Measurements from ENCODE around the gene PAFAH1B2.

The PAFAH1B2 gene

DNA sequence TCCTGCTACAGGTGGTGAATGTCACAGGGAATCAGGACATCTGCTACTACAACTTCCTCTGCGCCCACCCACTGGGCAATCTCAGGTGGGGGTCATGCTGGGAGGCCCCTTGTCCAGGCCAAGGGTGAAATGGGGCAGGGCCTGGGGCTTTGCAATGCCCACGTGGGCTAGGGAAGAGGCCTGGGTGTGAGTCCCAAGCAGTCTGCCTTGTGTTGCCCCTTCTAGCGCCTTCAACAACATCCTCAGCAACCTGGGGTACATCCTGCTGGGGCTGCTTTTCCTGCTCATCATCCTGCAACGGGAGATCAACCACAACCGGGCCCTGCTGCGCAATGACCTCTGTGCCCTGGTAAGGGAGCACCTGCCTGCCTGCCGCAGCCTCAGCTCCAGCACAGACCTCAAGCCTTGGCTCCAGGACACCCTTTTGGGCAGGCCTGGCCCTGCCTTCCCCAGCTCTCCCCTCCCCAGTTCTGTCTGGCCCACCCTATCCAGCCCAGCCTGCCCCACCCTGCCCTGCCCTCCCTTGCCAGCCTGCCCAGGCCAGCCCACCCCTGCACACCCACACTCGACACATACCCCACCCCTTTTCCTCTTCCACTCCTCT, 46.0 kb downstream of the PAFAH1B2 start:
- DNase-seq = no peak

DNA sequence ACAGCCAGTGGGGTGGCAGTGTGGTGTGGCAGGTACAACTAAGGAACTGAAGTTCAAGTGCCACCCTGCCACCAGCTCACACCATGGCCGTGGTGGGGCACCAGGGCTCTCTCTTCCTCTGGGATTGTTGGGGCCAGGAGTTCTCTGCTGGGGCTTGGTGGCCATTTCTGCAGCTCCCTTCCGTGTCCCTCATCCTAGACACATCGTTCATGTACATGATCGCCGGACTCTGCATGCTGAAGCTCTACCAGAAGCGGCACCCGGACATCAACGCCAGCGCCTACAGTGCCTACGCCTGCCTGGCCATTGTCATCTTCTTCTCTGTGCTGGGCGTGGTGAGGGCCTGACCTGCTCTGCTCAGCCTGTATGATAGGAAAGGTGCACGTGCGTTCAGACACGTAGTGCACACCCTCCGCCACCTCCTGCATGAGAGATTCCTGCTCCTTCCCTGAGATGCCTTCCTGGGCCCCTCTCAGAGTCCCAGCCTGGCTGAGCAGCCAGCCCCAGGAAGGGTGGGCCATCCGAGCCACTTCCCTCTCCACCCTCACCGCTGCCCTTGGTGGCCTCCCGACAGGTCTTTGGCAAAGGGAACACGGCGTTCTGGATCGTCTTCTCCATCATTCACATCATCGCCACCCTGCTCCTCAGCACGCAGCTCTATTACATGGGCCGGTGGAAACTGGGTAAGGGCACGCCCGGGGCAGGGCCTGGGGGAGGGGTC, 47.8 kb downstream of the PAFAH1B2 start:
- DNase-seq = no peak

DNA sequence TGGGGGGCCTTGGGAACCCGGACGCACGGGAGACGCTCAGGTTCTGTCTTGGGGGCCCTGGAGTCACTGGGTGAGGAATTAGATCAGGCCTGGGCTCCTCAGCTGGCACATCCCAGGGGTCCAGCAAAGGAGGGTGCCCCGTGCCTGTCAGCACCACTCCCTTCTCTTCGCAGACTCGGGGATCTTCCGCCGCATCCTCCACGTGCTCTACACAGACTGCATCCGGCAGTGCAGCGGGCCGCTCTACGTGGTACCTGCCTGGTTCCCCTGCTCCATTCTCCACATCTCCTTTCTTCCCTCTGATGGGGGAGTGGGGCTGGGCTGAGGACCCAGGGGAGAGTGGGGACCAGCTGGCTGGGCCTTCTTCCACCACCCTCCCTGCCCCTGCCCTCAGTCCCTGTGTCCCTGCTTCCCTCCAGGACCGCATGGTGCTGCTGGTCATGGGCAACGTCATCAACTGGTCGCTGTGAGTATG, 48.4 kb downstream of the PAFAH1B2 start:
- DNase-seq = no peak

DNA sequence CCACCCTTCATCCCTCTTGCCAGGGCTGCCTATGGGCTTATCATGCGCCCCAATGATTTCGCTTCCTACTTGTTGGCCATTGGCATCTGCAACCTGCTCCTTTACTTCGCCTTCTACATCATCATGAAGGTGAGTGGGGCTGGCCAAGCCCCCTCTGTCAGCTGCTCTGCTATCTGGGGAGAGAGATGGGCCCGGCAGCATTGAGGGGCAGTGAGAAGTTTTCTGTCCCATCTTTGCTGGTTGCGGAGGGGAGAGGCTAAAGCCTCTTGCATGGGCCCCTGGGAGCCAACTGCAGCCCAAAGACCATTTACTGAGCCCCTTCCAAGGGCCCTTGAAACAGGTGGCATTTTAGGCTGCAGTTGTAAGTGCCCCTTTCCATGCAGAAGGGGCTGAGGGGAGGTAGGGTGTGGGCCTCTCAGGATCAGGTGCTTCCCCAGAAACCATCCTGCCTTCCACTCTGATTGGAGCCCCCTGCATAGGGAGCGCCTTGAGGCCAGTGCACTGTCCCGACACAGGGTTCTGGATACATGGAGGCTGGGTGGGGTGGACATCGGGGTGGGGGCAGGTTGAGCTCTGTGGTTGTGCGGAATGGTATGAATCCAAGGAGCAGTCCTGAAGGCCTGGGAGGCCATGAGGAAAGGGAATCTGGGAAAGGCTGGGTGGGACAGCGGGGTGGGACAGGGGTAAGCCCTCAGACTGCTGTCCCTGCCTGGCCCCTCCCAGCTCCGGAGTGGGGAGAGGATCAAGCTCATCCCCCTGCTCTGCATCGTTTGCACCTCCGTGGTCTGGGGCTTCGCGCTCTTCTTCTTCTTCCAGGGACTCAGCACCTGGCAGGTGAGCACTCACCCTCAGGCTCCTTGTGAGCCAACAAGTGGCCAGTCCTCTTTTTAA, 49.3 kb downstream of the PAFAH1B2 start:
- no peak for DNase-seq

DNA sequence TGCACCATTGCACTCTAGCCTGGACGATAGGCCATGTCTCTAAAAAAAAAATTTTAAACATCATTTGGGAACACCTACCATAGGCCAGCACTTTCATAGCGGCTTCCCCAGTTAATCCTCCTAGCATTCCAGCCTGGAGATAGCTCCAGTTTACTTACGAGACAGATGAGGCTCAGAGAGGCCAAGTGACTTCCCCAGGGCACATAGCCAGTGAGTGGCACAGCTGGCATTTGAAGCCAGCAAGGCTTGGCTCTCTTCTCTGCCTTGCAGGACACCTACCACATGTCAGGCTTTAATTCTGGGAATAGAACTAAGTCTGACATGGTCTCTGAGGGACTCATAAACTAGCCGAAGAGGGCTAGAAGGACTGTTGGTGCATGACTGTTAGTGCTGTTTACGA, 50.2 kb downstream of the PAFAH1B2 start:
- DNase-seq = no peak

DNA sequence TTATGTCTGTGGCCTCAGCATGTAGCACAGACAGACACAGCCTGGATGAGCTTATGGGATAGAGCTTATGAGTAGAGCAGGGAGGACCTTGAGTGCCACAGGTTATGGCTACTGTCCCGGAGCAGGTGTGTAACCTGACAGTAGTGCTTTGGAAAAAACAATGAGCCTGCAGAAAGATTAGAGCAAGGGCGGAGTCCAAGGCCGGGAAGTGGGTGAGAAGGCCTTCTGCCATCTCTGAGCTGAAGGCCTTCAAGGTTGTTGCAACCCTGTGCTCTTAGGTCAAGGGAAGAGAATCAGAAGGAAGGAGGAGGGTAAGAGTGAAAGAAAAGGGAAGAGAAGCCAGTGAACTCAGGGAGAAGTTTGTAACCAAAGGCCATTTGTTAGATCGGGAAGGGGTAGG, 51.2 kb downstream of the PAFAH1B2 start:
- no peak for DNase-seq

DNA sequence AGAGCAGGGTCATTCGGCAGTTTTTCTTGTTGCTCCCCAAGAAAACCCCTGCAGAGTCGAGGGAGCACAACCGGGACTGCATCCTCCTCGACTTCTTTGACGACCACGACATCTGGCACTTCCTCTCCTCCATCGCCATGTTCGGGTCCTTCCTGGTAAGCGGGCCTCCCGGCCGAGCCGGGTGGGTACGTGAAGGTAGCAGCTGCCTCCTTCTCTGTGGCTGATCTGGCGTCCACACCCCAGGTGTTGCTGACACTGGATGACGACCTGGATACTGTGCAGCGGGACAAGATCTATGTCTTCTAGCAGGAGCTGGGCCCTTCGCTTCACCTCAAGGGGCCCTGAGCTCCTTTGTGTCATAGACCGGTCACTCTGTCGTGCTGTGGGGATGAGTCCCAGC, 51.7 kb downstream of the PAFAH1B2 start:
- DNase-seq = no peak

DNA sequence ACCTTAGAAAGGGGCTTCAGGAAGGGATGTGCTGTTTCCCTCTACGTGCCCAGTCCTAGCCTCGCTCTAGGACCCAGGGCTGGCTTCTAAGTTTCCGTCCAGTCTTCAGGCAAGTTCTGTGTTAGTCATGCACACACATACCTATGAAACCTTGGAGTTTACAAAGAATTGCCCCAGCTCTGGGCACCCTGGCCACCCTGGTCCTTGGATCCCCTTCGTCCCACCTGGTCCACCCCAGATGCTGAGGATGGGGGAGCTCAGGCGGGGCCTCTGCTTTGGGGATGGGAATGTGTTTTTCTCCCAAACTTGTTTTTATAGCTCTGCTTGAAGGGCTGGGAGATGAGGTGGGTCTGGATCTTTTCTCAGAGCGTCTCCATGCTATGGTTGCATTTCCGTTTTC, 52.9 kb downstream of the PAFAH1B2 start:
- no peak for DNase-seq

DNA sequence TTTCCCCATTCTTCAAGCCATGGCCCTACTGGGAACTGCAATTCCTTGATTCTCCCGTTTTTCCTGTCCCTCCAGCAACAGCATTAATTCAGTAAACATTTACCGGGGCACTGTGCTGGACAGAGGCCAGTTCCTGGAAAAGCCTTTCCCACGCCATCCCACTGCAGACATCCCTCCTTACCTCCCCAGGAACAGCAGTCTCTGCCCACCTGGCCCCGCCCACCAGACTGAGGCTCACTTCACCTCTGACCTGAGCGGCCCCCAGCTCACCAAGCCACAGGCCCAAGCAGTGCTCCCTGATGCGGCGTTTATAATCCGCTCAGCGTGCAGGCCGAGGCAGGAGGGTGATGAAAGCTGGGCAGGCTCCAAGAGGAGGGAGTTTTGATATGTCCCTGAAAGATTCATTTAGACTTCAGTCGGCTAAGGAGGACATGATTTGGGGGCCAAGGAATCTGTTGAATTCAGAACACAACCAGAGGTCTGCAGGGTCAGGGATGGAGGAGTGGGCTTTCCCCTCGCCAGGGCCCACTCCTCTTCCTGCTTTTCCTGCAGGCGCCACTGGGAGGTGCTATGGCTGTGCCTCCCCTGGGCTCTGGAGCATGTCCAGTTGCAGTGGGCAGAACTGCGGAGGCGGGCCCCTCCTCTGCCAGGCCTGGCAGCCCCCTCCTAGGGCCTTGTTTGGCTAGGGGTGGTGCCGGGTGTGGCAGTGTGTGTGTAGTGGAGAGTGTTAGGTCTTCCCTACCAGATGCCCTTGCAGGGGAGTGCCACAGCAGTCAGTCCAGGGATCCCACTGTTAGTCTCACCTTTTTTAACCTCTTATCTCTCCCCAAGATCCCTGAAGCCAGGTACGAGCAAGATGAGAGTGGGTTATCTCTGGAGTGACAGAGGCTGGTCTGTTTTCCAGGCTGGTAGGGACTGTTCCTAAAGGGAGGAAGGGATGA, 53.7 kb downstream of the PAFAH1B2 start:
- DNase-seq = no peak

DNA sequence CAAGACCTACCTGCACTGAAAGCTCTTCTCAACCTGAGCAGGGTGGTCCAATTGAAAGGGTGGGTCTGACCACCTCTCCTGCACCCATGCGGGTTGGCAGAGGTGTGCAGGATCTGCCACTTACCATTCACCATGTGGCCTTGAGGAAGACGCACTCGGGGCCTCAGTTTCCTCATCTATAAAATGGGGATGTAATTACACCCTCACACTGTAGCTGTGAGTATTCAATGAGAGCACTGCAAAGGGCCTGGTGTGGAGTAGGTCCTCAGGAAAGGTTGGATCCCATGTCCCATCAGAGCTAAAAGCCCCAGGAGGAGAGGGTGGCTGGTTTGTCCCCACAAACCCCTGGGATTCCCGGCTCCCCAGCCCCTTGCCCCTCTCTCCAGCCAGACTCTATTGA, 54.5 kb downstream of the PAFAH1B2 start:
- no peak for DNase-seq

DNA sequence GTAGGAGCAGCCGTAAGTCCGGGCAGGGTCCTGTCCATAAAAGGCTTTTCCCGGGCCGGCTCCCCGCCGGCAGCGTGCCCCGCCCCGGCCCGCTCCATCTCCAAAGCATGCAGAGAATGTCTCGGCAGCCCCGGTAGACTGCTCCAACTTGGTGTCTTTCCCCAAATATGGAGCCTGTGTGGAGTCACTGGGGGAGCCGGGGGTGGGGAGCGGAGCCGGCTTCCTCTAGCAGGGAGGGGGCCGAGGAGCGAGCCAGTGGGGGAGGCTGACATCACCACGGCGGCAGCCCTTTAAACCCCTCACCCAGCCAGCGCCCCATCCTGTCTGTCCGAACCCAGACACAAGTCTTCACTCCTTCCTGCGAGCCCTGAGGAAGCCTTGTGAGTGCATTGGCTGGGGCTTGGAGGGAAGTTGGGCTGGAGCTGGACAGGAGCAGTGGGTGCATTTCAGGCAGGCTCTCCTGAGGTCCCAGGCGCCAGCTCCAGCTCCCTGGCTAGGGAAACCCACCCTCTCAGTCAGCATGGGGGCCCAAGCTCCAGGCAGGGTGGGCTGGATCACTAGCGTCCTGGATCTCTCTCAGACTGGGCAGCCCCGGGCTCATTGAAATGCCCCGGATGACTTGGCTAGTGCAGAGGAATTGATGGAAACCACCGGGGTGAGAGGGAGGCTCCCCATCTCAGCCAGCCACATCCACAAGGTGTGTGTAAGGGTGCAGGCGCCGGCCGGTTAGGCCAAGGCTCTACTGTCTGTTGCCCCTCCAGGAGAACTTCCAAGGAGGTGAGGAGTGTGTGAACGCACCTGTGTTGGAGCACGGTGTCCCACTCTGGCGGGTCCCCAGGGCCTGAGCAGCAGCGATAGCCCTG, 55.2 kb downstream of the PAFAH1B2 start, which contains the start of gene TAGLN:
TAGLN (plus strand) TSS at position 318 of the 863 bp plus-strand sequence. CDS start 3,644 bp downstream, outside the sequence.
- DNase-seq = no peak

DNA sequence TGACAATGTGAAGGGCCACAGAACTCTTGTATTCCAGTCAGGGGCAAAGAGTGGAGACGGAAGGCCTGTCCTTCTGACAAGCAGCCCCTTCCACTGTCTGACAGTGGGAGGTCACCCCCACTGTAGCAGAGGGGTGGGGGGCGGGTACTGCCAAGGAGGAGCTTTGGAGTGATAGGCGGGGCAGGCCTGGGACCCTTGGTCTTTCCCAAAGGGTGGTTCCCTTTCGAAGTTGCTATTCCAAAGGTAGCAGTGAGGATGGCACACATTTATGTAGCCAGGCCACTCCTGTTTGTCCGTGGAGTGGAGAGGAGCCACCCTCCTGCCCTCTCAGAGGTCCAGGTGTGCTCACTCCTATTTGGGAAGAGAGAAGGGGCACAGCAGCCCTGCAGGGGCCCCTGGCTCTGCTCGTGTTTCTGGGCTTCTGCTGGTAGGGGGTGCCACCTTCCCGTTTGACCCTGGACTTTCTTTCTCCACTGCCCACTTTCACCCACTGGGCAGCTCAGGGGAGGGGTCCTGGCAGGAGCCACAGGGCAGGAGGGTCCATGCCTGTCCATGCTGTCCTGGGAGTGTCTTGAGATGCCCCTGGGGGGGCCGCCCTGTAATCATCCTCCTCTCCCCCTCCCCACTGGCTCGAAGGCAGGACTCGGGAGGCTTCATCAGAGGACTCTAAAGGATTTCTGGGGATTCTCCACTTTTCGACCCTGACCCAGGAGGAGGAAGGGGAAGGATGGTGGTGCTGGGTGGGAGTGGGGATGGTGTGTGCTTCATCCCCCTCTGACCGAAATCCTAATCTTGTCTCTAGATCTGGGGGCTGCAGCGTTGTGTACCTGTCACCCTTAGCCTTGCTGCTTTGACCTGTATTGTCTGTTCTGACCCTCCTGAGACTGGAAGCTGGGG, 56.1 kb downstream of the PAFAH1B2 start:
- no peak for DNase-seq

DNA sequence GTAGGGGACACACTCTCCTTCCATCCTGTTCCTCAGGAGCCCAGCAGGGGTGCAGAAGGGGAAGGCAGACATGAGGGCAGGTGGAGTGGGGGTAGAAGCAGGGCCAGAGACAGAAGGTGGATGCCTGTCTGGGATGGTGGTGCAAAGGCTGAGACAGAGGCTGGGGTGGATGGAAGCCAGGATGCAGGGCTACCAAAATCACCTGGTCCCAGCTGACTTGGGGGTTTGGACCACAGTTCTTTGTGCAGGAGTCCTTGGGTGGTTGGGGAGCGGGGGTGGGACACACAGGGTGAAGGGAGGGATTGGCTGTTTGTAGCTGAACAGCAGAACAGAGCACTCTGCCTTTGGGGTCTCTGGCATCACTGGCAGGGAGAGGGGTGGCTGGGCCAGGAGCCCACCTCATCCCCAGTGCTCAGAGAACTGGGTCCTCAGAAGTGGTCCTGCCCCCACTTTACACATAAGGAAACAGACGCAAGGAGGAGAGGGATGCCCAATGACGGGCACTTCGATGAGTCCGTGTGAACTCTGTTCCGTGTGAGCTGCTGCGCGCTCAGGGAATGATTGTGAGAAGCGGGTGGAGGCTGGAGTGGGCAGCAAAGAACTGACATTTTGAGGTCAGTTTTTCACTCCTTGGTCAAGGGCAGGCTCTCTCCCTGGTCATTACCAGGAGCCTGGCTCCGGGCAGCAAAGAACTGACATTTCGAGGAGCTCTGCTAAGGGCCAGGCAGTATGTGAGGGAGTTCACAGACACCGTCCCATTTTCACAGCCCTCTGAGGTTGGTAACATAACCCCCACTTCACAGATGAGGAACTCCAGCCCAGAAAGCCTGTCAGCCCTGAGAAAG, 56.9 kb downstream of the PAFAH1B2 start:
- no peak for DNase-seq

DNA sequence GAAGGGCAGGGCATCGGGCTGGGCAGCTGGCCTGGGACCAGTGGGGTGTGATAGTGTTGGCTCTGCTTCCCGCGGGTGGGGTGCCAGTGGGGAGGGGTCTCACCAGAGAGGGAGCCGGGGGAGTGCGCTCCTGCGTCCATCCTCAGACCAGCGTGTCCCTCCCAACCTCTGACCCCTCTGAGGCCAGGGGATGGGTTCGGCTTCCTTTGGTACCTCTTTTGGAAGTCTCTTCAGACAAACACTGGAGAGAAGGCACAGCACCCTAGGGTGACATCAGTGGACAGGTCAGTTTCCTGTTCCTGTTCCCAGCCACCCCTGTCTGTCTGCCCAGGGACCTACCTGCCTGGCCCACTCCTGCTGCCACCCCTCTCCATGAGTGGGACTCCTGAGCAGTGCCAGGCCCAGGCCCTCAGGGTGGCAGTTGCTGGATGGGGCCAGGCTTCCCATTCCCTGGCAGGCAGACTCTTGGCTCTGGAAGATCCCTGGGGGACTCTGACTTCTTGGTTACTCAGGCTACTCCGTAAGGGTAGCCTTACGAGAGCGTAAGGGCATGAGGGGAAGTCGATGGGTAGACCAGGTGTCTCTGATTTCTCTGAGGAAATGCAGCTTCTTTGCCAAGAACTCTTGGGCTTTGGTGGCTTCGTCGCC, 57.7 kb downstream of the PAFAH1B2 start:
- no peak for DNase-seq

DNA sequence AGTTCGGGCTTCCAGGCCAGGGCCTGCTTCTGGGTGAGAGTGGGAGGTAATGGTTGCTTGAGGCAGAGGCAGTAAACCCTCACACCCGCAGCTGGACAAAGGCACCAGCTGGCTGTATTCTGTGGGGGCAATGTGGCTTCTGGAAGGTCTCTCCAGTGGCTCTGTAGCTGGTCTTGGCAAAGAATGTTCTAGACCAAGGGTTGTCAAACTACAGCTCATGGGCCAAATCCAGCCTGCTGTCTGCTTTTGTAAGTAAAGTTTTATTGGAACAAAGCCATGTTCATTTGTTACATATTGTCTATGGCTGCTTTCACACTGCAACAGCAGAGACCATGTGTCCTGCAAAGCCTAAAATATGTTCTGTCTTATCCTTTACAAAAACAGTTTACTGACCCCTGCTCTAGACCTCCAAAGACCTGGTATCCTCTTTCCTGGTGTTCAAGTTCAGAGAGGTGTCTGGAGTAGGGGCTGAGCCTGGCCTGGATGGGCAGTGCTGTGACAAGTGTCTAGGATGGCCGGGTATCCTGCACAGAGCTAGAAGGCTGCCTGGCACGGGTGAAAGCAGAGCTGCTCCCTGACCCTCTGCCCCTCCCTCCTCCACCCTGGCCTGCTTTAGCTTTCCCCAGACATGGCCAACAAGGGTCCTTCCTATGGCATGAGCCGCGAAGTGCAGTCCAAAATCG, 58.4 kb downstream of the PAFAH1B2 start:
- DNase-seq = no peak

DNA sequence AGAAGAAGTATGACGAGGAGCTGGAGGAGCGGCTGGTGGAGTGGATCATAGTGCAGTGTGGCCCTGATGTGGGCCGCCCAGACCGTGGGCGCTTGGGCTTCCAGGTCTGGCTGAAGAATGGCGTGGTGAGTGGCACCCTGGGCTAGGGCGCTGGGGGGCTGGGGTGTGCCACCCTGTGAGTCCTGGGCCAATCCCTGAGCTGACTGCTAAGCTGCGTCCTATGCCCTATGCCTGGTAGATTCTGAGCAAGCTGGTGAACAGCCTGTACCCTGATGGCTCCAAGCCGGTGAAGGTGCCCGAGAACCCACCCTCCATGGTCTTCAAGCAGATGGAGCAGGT, 59.0 kb downstream of the PAFAH1B2 start:
- DNase-seq = no peak

DNA sequence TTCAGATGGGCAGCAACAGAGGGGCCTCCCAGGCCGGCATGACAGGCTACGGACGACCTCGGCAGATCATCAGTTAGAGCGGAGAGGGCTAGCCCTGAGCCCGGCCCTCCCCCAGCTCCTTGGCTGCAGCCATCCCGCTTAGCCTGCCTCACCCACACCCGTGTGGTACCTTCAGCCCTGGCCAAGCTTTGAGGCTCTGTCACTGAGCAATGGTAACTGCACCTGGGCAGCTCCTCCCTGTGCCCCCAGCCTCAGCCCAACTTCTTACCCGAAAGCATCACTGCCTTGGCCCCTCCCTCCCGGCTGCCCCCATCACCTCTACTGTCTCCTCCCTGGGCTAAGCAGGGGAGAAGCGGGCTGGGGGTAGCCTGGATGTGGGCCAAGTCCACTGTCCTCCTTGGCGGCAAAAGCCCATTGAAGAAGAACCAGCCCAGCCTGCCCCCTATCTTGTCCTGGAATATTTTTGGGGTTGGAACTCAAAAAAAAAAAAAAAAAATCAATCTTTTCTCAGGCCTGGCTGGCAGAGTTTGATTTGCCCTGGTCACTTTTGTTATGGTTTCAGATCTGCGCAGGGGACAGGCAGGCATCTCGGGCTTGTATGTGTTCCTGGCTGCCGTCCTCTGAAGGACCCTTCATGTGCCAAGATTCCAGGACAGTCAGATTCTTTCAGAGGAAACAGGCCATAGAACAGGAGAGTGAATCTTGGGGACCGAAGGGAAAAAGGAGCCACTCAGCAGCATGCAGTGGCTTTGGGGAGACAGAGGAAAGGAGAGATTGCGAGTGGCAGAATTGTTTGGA, 60.4 kb downstream of the PAFAH1B2 start:
- no peak for DNase-seq
